ENCODE results near the gene PLEKHM3.

GRCh38 chr2:207950063-207950760, 75.1 kb downstream of the PLEKHM3 start:
- TF ChIP-seq POLR2A (IDR thresholded peaks at IDR 0.05), result no peak
- no peak for TF ChIP-seq CTCF (IDR thresholded peaks at IDR 0.05)

Measured in right lobe of liver (tissue), 4 donors.